ENCODE results near the gene TECPR1. TPM values are rescaled to one million over a fixed set of nuclear protein-coding genes. Genes with fewer than 3 reads are reported as not detected.
A peak's percentile ranks its signal among the peaks of the same experiment; 100 is the strongest.

TECPR1 gene
- total RNA-seq, 2 experiments from 2014 or later = 34.5 to 35.3 TPM

DNA sequence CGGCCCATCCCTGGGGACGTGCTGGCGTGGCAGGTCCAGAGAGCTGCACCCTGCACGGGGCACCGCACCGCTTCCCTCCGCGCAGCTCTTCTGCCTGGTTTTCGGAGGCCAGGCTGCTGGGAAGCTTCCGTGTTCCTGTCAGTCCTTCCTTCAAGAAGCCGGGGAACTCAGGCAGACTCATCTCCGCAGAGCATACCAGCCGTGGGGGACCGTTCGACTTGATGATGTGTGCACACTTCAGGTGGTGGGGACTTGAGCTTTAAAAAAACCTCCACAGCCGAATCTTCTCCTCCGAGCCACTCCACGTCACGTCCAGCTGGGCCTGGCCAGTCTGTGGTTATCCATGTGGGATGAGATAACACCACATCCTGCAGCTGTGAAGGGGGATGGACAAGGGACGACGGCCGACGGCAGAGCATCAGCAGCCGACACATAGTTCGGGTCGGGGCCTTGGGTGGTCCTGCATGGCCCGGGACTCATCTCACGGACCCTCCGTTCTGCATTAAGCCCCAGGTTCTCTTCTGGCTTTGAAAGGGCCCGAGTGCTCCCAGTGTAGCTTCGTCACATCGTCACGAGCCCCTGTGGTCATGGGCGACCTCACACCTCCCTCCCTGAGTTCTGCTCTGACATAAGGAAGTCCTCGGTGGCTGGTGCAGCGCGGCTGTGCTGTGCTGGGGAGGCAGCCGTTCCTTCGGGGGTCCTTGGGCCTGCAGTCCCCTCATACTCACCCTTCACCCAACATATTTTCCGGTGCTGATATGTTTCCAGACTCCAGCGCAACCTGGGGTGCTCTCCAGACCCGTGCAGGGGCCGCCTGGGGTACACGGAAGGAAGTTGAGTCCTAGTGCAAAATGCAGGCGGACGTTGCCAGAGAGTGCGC is 45.3 kb downstream of the TECPR1 start:
- Mint-ChIP-seq H3K27ac (no peak overlapping the region), H3K4me3 (no peak overlapping the region), H3K9me3 (no peaks in the 10 kb centered on the region), H3K36me3 (peaks cover 29% of the 10 kb centered on the region), H3K27me3 (no peaks in the 10 kb centered on the region), H3K4me1 (ENCODE audit: low read depth) (peaks cover 28% of the 10 kb centered on the region)
- POLR2A ChIA-PET = no interaction called here
- CTCF ChIA-PET = no interaction called here
- intact Hi-C loops (cut with micrococcal nuclease) = no loop called here
- peak; percentile 7 for DNase-seq

DNA sequence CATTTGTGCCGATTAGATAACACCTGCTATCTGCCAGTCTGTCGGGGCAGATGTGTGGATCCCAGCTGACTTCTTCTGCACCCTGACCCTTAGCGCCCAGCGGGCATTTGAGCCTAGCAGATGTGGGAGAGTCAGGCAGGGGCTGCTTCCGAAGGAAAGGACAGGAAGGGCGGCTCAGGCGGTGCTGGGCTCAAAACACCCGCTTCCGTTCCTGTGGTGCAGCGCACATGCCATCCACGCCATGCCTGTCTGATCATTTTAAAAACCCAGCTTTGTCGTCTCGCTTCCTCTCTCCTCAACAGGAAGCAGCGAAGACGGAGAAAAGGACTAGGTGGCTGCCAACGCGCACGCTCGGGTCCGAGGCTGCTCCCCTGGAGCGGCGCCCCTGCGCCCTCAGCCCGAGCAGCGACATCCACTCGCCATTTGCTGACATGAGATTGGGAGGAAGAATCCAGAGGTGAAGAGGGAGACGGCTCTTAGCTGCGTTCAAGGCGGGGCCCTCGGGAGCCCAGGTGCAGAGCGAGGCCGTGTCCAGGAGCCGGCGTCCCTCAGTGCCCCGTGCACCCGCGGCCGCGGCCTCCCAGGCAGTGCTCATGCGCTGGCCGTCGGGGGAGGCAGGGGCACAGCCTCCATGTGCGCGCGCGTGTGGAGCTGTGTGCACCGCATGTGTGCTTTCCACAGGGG is 46.7 kb downstream of the TECPR1 start:
- intact Hi-C loops (cut with micrococcal nuclease) = no loop called here
- no peaks in the 10 kb centered on the region for H3K27me3 Mint-ChIP-seq
- H3K4me3 Mint-ChIP-seq = no peak overlapping the region
- peaks cover 41% of the 10 kb centered on the region for H3K4me1 Mint-ChIP-seq (ENCODE audit: low read depth)
- no peaks in the 10 kb centered on the region for H3K9me3 Mint-ChIP-seq
- POLR2A ChIA-PET = no interaction called here
- no peak overlapping the region for H3K27ac Mint-ChIP-seq
- CTCF ChIA-PET = no interaction called here
- peaks cover 29% of the 10 kb centered on the region for H3K36me3 Mint-ChIP-seq
- DNase-seq = peak; percentile 7

DNA sequence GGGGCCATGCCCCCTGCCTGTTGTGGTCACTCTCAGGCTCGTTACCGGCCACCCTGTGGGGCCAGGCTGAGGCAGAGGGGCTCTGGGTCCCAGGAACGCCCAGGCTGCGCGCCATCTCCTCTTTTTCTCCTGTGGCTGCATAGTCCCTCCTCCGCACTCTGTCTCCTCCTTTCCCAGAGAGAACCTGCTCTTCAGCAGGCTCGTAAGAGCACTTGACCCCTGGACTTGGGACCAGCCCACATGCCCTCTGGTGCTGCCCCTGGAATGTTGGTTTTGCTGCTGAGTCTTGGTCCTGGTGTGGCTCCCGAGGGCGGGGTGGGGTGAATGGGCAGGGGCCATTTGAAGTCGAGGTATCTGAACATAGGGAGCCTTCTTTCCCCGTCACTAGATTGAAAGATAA is 47.4 kb downstream of the TECPR1 start:
- intact Hi-C loops (cut with micrococcal nuclease) = loop anchor here (5.0 kb wide), 1 partner anchor 72 kb away; no protein-coding TSS in a partner anchor
- DNase-seq = no peak
- H3K36me3 Mint-ChIP-seq = peaks cover 29% of the 10 kb centered on the region
- CTCF ChIA-PET = interaction anchor here (1.3 kb wide), 1 partner anchor 36 kb away, joined by 3 read pairs; no protein-coding TSS in a partner anchor
- H3K27me3 Mint-ChIP-seq = no peaks in the 10 kb centered on the region
- H3K9me3 Mint-ChIP-seq = no peaks in the 10 kb centered on the region
- POLR2A ChIA-PET = no interaction called here
- no peak overlapping the region for H3K27ac Mint-ChIP-seq
- H3K4me3 Mint-ChIP-seq = no peak overlapping the region
- H3K4me1 Mint-ChIP-seq (ENCODE audit: low read depth) = peaks cover 45% of the 10 kb centered on the region

DNA sequence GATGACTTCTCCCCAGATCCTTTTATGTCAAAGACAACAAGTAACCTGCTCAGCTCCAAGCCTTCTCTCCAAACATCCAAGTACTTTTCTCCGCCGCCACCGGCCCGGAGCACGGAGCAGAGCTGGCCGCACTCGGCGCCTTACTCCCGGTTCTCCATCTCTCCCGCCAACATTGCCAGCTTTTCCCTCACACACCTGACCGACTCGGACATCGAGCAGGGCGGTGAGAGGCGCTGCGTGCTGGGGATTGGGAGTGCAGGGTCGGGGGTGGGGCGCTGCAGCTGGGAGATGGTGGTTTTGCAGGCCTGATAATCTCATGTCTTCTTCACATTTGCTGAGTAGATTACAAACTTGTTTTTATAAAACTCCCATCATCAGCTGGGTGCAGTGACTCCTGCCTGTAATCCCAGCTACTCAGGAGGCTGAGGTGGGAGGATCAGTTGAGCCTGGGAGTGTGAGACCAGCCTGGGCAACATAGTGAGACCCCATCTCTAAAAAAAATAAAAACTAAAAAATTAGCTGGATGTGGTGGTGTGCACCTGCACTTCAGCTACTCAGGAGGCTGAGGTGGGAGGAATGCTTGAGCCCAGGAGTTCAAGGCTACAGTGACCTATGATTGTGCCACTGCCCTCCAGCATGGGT is 47.9 kb downstream of the TECPR1 start:
- DNase-seq = no peak
- Mint-ChIP-seq H3K36me3 (peaks cover 33% of the 10 kb centered on the region), H3K4me1 (ENCODE audit: low read depth) (peaks cover 46% of the 10 kb centered on the region), H3K9me3 (peaks cover 3% of the 10 kb centered on the region), H3K4me3 (no peak overlapping the region), H3K27me3 (no peaks in the 10 kb centered on the region), H3K27ac (peak overlapping the region; percentile 8)
- ChIA-PET POLR2A (no interaction called here), CTCF (interaction anchor here (1.3 kb wide), 1 partner anchor 35 kb away, joined by 3 read pairs; no protein-coding TSS in a partner anchor)
- intact Hi-C loops (cut with micrococcal nuclease) = loop anchor here (2.0 to 5.0 kb wide), 2 partner anchors 47 to 72 kb away; no protein-coding TSS in a partner anchor

DNA sequence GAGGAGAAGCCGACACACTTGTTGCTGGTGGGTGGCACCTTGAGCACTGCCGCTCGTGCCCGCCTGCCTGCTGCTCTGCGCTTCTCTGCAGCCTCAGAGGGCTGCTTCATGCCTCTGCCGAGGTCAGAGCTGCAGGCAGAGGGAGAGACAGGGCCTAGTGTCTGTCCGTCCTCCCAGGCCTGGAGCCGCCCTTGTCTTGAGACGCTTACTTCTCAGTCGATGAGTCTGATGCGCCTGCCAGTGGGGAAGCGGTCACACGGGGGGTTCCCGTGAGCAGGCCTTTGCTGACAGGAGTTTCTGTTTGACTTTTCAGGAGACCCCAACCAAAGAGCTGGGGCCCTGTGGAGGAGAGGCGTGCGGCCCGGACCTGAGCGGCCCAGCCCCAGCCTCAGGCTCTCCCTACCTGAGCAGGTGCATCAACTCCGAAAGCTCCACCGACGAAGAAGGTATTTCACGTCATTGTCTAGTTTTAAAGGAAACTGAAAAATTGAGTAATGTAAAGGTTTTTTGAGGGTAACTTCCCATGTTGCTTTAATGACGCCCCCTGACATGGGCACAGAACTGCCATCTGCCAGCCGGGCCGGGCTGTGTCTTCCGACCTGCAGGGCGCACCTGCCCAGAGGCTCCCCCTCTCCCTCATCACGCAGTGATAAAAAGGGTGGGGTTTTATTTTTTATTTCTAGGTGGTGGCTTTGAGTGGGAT is 48.6 kb downstream of the TECPR1 start:
- no peak for DNase-seq
- ChIA-PET CTCF (interaction anchor here (1.3 to 1.4 kb wide), 2 partner anchors 35 to 97 kb away, joined by 3 to 5 read pairs; no protein-coding TSS in a partner anchor), POLR2A (no interaction called here)
- Mint-ChIP-seq H3K36me3 (peaks cover 34% of the 10 kb centered on the region), H3K27me3 (no peaks in the 10 kb centered on the region), H3K4me1 (ENCODE audit: low read depth) (peaks cover 48% of the 10 kb centered on the region), H3K27ac (peak overlapping the region; percentile 8), H3K4me3 (no peak overlapping the region), H3K9me3 (peaks cover 5% of the 10 kb centered on the region)
- intact Hi-C loops (cut with micrococcal nuclease) = loop anchor here (2.0 to 5.0 kb wide), 2 partner anchors 47 to 71 kb away; no protein-coding TSS in a partner anchor

DNA sequence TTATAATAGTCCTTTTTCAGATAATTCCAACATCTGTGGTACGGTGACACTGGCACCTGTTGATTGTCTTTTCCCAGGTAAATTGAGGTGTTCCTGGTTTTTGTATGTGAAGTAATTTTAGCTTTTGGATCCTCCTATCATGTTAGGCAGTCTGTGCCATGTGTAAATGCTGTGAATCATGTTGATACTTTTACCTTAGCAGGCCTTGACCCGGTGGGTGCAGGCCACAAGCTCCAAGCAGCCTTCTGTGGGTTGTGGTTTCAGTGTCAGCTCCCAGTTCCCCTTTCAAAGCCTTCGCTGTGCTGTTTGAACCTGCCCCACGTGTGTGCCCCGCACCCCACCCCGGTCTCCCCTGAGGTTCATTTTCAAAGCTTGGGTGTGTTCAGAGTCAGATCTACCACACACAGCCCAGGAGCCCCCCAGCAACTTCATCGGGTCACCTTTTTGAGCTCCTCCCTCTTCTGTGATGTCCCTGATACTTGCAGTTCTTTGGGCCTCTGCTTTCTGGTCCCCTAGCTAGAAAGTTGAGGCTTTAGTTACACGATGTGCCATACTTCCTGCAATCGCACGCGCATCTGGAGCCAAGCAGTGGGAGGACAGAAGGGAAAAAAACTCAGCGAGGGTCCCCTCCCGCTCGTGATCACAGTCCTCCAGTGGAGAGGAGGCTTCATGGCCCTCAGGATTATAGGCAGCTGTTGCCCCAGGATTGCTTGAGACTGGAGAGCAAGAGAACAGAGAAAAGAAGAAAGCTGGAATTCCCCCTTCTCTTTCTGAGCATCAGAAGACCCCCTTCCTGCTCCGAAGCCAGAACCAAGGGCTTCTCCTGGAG is 49.5 kb downstream of the TECPR1 start:
- Mint-ChIP-seq H3K27ac (peak overlapping the region; percentile 44), H3K4me1 (ENCODE audit: low read depth) (peaks cover 48% of the 10 kb centered on the region), H3K9me3 (peaks cover 10% of the 10 kb centered on the region), H3K27me3 (no peaks in the 10 kb centered on the region), H3K36me3 (peaks cover 41% of the 10 kb centered on the region), H3K4me3 (peak overlapping the region; percentile 29)
- ChIA-PET POLR2A (interaction anchor here (0.8 kb wide), 1 partner anchor 12 kb away, joined by 3 read pairs; no protein-coding TSS in a partner anchor), CTCF (interaction anchor here (1.1 to 1.4 kb wide), 2 partner anchors 34 to 97 kb away, joined by 5 to 9 read pairs; no protein-coding TSS in a partner anchor)
- intact Hi-C loops (cut with micrococcal nuclease) = loop anchor here (2.0 to 5.0 kb wide), 2 partner anchors 48 to 70 kb away; no protein-coding TSS in a partner anchor
- peak; percentile 84 for DNase-seq

DNA sequence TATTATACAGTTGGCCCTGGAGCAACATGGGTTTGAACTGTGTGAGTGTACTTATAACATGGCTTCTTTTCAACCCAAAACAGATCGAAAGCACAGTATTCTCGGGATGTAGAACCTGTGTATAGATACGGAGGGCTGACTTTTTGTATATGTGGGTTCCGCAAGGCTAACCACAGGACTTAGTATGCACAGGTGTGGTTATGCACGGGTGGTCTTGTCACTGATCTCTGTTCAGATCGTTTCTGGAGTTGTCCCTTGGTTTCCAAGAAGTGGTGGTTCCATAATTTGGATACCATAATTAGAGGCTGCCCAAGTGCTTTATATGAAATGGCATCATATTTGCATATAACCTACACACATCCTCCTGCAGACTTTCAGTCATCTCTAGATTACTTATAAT is 51.7 kb downstream of the TECPR1 start:
- intact Hi-C loops (cut with micrococcal nuclease) = loop anchor here (5.0 kb wide), 1 partner anchor 68 kb away; no protein-coding TSS in a partner anchor
- Mint-ChIP-seq H3K36me3 (peaks cover 33% of the 10 kb centered on the region), H3K4me3 (no peak overlapping the region), H3K27ac (peak overlapping the region; percentile 4), H3K9me3 (peaks cover 10% of the 10 kb centered on the region), H3K4me1 (ENCODE audit: low read depth) (peaks cover 48% of the 10 kb centered on the region), H3K27me3 (no peaks in the 10 kb centered on the region)
- peak; percentile 13 for DNase-seq
- ChIA-PET CTCF (no interaction called here), POLR2A (no interaction called here)

DNA sequence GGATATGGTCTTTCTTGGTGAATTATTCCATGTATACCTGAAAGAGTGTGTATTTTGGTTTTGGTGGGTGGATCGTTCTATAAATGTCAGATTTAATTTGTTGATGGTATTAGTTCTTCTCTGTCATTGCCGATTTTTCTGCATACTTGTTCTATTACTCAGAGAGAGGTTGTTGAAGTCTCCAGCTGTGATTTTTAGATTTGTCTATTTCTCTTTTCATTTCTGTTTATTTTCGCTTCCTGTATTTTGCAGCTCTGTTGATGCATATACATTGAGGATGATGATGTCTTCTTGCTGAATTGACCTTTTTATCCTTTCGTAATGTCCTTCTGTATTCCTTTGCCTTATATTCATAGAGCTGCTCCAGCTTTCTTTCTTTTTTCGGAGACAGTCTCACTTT is 52.9 kb downstream of the TECPR1 start:
- H3K36me3 Mint-ChIP-seq = peaks cover 24% of the 10 kb centered on the region
- CTCF ChIA-PET = interaction anchor here (0.9 kb wide), 1 partner anchor 31 kb away, joined by 3 read pairs; no protein-coding TSS in a partner anchor
- POLR2A ChIA-PET = no interaction called here

DNA sequence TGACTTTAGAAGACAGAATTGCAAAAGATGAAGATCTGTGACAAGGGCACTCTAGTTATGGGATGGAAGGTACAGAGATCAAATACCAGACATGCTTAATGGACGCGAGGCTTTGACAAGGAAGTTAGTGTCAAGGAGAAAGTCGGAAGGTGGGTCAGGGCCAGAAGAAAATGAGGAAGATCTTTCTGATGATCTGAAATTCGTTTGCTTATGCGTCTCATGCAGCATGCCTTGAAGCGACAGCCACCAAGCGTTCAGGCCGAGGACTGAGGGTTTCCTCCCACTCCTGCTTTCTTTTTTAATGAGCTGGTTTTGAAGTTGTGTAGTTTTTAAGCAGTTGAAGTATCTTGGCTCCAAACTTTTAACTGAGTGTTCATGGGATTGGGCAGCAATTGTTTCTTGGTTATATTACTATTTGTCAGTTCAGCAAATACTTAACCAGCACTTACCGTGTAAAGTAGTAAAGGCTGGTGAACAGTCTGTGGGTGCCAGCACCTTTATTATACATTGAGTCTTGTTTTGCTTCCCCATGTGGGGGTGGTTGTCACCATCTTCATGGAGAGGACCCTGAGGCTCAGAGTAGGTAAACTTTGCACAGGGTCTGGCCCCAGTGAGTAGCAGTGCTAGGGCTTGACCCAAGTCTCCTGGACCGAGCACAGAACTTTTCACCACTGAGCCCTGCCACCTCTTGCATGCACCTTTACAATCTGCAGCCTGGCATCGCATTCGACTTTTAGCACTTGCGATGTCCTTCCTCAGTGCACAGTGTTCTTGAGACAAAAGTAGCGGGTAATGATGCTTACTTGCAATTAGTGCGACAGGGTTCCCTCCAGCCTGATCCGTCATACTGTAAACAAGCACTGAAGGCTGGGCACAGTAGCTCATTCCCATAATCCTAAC is 55.1 kb downstream of the TECPR1 start:
- intact Hi-C loops (cut with micrococcal nuclease) = no loop called here
- CTCF ChIA-PET = interaction anchor here (1.3 to 1.4 kb wide), 2 partner anchors 28 kb away, joined by 5 to 7 read pairs; no protein-coding TSS in a partner anchor
- H3K27me3 Mint-ChIP-seq = no peaks in the 10 kb centered on the region
- H3K9me3 Mint-ChIP-seq = peaks cover 10% of the 10 kb centered on the region
- peaks cover 24% of the 10 kb centered on the region for H3K4me1 Mint-ChIP-seq (ENCODE audit: low read depth)
- H3K27ac Mint-ChIP-seq = no peak overlapping the region
- H3K36me3 Mint-ChIP-seq = peaks cover 29% of the 10 kb centered on the region
- POLR2A ChIA-PET = no interaction called here
- no peak overlapping the region for H3K4me3 Mint-ChIP-seq
- DNase-seq = no peak

More for the DNA sequence above, 52.9 kb downstream of the TECPR1 start:
- intact Hi-C loops (cut with micrococcal nuclease) = no loop called here
- H3K9me3 Mint-ChIP-seq = peaks cover 10% of the 10 kb centered on the region
- peaks cover 45% of the 10 kb centered on the region for H3K4me1 Mint-ChIP-seq (ENCODE audit: low read depth)
- no peak overlapping the region for H3K27ac Mint-ChIP-seq
- H3K27me3 Mint-ChIP-seq = no peaks in the 10 kb centered on the region
- DNase-seq = no peak
- H3K4me3 Mint-ChIP-seq = no peak overlapping the region

Measured in activated CD4-positive, alpha-beta memory T cell treated with anti-CD3 and anti-CD28 coated beads for 36 hours (primary cell).